DOHH2 (cell line): ENCODE measurements around the gene SMARCD3.

ENCODE experiments used
- H3F3A ChIP-seq: fragments of 200-600 bp; sonication (generic), shearing (Covaris generic); 2 replicates; pipeline ENCODE4 v1.6.0; 2016; ENCODE audit warnings: antibody characterized with exemption, mild to moderate bottlenecking; ENCODE audit not compliant: control insufficient read depth, insufficient read depth
- H3K27ac ChIP-seq: fragments of 200-600 bp; sonication (generic); 2 replicates; pipeline ENCODE4 v1.5.1; 2014; ENCODE audit warnings: low read depth, mild to moderate bottlenecking, low read length, moderate library complexity
- H3K27me3 ChIP-seq: fragments of 200-600 bp; sonication (generic); 2 replicates; pipeline ENCODE4 v1.6.1; 2014; ENCODE audit warnings: mild to moderate bottlenecking, low read length, mixed read lengths; ENCODE audit not compliant: control insufficient read depth
- H3K36me3 ChIP-seq: fragments of 200-600 bp; sonication (generic); 2 replicates; pipeline ENCODE4 v1.6.1; 2014; ENCODE audit warnings: mild to moderate bottlenecking, low read length, moderate library complexity, mixed read lengths; ENCODE audit not compliant: control insufficient read depth
- H3K4me1 ChIP-seq: fragments of 200-600 bp; sonication (generic); 2 replicates; pipeline ENCODE4 v1.6.1; 2014; ENCODE audit warnings: mild to moderate bottlenecking, low read length, mixed read lengths; ENCODE audit not compliant: control insufficient read depth
- H3K4me2 ChIP-seq: fragments of 200-600 bp; sonication (generic); 2 replicates; pipeline ENCODE4 v1.6.0; 2014; ENCODE audit warnings: mild to moderate bottlenecking, low read length, moderate library complexity
- H3K4me3 ChIP-seq: fragments of 200-600 bp; sonication (generic); 2 replicates; pipeline ENCODE4 v1.5.1; 2014; ENCODE audit warnings: mild to moderate bottlenecking, low read length, mixed read lengths
- H3K79me2 ChIP-seq: fragments of 200-600 bp; sonication (generic); 2 replicates; pipeline ENCODE4 v1.6.1; 2014; ENCODE audit warnings: mild to moderate bottlenecking, low read length, mixed read lengths; ENCODE audit not compliant: control insufficient read depth
- H3K9me2 ChIP-seq: fragments of 200-600 bp; sonication (generic); replicated peaks from 2 replicates; pipeline ENCODE4 v1.6.1; 2014; ENCODE audit warnings: mild to moderate bottlenecking, low read length, mixed read lengths; ENCODE audit not compliant: control insufficient read depth
- H3K9me3 ChIP-seq: fragments of 200-600 bp; sonication (generic); 2 replicates; pipeline ENCODE4 v1.6.1; 2014; ENCODE audit warnings: antibody characterized with exemption, low read length, mixed read lengths; ENCODE audit not compliant: control insufficient read depth, insufficient read depth
- H4K20me1 ChIP-seq: fragments of 200-600 bp; sonication (generic); 2 replicates; pipeline ENCODE4 v1.6.0; 2014; ENCODE audit warnings: low read depth, mild to moderate bottlenecking, antibody characterized with exemption, low read length, moderate library complexity; ENCODE audit not compliant: control insufficient read depth, insufficient read depth
- EZH2phosphoT487 ChIP-seq: fragments of 200-600 bp; sonication (generic); IDR thresholded peaks from 2 replicates; pipeline ENCODE4 v1.6.1; 2017; ENCODE audit warnings: borderline replicate concordance, mild to moderate bottlenecking, antibody characterized with exemption, low read length, moderate library complexity, mixed read lengths
- TF ChIP-seq, protein P1 (sequence below): fragments of 200-600 bp; sonication (generic); IDR thresholded peaks from one replicate; pipeline ENCODE4 v1.5.1; 2014; ENCODE audit warnings: antibody characterized with exemption, mild to moderate bottlenecking, low read depth, low read length; ENCODE audit not compliant: poor library complexity, severe bottlenecking

SMARCD3 gene

DNA sequence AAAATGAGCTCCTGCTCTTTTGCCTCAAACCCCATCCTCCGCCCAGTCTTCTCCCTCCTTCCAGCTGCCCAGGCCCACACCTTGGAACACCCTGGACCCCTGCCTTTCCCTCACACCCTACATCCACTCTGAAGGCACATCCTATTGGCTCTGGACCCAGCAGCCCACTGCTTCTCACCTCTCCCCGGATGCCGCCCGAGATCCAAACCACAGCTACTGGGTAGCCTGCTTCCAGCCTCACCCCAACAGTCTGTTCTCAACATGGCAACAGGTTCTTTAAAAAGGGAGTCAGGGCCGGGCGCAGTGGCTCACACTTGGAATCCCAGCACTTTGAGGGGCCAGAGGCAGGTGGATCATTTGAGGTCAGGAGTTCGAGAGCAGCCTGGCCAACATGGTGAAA is 9.5 kb upstream of the SMARCD3 start:
- Histone ChIP-seq H3K9me3 (no peaks in the 10 kb centered on the region), H3K27ac (no peak overlapping the region), H3K79me2 (no peaks in the 10 kb centered on the region), H4K20me1 (0 out of 2 replicates have a peak, but pooled peaks cover 7% of the 10 kb centered on the region), H3K27me3 (peaks cover 41% of the 10 kb centered on the region), H3K4me2 (no peak overlapping the region), H3K9me2 (no peaks in the 10 kb centered on the region), H3F3A (no peaks in the 10 kb centered on the region), H3K4me3 (no peak overlapping the region), H3K36me3 (no peaks in the 10 kb centered on the region), H3K4me1 (no peaks in the 10 kb centered on the region)
- TF ChIP-seq EZH2phosphoT487 = no peak
- TF ChIP-seq, protein P1, sequence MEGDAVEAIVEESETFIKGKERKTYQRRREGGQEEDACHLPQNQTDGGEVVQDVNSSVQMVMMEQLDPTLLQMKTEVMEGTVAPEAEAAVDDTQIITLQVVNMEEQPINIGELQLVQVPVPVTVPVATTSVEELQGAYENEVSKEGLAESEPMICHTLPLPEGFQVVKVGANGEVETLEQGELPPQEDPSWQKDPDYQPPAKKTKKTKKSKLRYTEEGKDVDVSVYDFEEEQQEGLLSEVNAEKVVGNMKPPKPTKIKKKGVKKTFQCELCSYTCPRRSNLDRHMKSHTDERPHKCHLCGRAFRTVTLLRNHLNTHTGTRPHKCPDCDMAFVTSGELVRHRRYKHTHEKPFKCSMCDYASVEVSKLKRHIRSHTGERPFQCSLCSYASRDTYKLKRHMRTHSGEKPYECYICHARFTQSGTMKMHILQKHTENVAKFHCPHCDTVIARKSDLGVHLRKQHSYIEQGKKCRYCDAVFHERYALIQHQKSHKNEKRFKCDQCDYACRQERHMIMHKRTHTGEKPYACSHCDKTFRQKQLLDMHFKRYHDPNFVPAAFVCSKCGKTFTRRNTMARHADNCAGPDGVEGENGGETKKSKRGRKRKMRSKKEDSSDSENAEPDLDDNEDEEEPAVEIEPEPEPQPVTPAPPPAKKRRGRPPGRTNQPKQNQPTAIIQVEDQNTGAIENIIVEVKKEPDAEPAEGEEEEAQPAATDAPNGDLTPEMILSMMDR = no peak

DNA sequence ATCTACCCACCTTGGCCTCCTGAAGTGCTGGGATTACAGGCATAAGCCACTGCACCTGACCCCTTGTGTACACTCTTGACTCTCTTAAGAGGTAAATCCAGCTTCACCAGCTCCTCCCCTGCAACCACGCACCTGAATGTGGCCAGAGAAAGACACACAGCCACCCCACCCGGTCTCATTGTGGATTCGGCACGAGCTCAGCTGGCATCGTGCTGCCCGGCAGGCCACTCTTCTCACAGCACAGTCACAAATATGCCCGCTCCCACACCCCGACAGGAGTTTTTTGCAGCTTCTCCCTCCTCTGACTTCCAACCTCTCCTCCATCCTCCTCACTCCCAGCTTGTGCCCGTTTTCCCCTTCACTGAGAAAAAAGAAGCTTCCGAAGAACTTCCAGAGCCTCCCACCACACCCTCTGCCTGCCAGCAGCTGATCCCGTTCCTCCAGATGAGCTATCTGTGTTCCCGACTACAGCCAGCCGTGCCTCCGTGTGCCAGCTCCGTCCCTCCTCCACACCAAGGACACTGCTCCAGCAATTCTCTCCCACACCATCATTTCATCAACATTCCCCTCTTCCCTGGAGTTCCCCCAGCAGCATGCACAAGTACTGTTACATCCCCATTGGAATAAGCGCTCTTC is 8.0 kb upstream of the SMARCD3 start:
- Histone ChIP-seq H3K27ac (no peak overlapping the region), H3K4me2 (no peak overlapping the region), H3K36me3 (no peaks in the 10 kb centered on the region), H3K9me2 (no peaks in the 10 kb centered on the region), H3K9me3 (no peaks in the 10 kb centered on the region), H4K20me1 (0 out of 2 replicates have a peak, but pooled peaks cover 7% of the 10 kb centered on the region), H3K4me1 (no peaks in the 10 kb centered on the region), H3K4me3 (no peak overlapping the region), H3K27me3 (peaks cover 50% of the 10 kb centered on the region), H3K79me2 (no peaks in the 10 kb centered on the region), H3F3A (no peaks in the 10 kb centered on the region)
- TF ChIP-seq EZH2phosphoT487 = no peak
- TF ChIP-seq, protein P1 = no peak

DNA sequence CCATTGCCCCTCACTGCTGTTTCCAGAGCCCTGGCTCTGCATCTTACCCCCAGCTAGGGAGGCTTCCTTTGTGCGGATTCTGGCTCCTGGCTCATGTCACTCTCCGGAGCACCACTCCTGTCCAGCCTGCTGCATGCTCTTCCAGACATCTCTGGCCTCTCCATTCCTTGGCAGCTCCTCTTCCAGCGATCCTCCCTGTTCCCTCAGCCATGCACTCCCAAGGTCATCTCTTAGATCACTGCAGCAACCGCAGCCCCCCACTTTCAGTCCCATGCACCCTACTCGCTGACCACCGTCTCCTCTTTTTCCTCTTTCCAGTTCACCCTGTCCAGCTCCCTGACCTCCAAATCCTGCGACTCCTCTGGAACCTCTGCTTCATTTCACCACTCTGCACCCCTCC is 6.9 kb upstream of the SMARCD3 start:
- no peaks in the 10 kb centered on the region for H3K79me2 ChIP-seq
- peaks cover 55% of the 10 kb centered on the region for H3K27me3 ChIP-seq
- no peaks in the 10 kb centered on the region for H3K36me3 ChIP-seq
- TF ChIP-seq, protein P1 = no peak
- no peak for TF ChIP-seq EZH2phosphoT487
- H3K4me3 ChIP-seq = no peak overlapping the region
- 0 out of 2 replicates have a peak, but pooled peaks cover 2% of the 10 kb centered on the region for H4K20me1 ChIP-seq
- H3K4me2 ChIP-seq = no peak overlapping the region
- H3K9me3 ChIP-seq = no peaks in the 10 kb centered on the region
- no peaks in the 10 kb centered on the region for H3K9me2 ChIP-seq
- H3K27ac ChIP-seq = no peak overlapping the region
- H3K4me1 ChIP-seq = peaks cover 5% of the 10 kb centered on the region; the same call in 1 of the 2 replicates
- no peaks in the 10 kb centered on the region for H3F3A ChIP-seq
